Erythroblast (primary cell): ENCODE results near the gene INO80E.

Source experiments
- DNase-seq, 2 experiments: peaks; one replicate each; lab custom pipeline; 2025; lab: John Stamatoyannopoulos, UW
- GATA1 ChIP-seq: IDR thresholded peaks from 2 replicates; pipeline ENCODE4 v1.6.1; 2011; ENCODE audit warnings: low read depth, mild to moderate bottlenecking, control low read depth, low read length, moderate library complexity
- POLR2A ChIP-seq: IDR thresholded peaks from 2 replicates; pipeline ENCODE4 v1.6.1; 2011; ENCODE audit warnings: mild to moderate bottlenecking, low read length

INO80E gene

GRCh38 chr16:29990883-29991570 lies 5.0 kb upstream of the INO80E start:
- DNase-seq: no peak
- TF ChIP-seq POLR2A (no peak), GATA1 (no peak)

- no peak for DNase-seq
Measured at GRCh38 chr16:29991571-29991904, 4.5 kb upstream of the INO80E start.

GRCh38 chr16:29992344-29992967 lies 3.6 kb upstream of the INO80E start:
- TF ChIP-seq GATA1: no peak
- TF ChIP-seq POLR2A: no peak
- no peak for DNase-seq

More at GRCh38 chr16:29991571-29991904, 4.5 kb upstream of the INO80E start:
- TF ChIP-seq POLR2A: no peak
- no peak for TF ChIP-seq GATA1

DNA sequence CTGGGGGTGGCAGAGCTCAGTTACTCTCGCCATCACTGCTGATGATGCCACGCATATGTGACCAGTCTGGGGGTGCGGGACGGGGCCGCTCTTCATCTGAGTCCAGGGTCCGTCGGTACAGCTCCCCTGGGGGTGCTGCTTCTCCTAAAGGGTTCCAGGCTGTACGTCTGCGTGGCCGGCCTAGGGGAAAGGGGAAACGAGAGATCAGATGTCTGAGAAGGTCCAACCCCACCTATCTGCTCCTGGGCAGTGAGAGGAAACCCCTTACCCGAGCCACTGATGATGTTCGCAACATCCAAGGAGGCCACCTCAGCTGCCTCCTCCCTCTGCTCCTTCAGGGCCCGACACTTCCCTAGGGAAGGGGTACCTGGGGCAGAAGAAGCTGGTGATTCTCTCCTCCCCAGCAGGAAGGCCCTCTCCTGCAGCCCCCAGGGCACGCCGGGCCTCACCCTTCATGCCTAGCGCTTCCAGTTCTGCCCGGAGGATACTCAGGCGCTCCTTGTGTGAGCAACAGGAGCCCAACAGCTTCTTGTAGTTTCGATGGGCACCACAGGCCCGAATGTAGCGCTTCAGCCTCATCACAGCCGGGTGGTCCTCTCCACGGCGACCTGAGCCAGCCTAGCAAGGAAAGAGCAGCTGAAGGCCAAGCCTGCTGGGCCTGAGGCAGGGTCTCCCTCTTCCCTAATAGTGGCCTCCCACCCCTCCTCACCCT lies 2.7 kb upstream of the INO80E start:
- DNase-seq: no peak
- TF ChIP-seq POLR2A (no peak), GATA1 (no peak)

DNA sequence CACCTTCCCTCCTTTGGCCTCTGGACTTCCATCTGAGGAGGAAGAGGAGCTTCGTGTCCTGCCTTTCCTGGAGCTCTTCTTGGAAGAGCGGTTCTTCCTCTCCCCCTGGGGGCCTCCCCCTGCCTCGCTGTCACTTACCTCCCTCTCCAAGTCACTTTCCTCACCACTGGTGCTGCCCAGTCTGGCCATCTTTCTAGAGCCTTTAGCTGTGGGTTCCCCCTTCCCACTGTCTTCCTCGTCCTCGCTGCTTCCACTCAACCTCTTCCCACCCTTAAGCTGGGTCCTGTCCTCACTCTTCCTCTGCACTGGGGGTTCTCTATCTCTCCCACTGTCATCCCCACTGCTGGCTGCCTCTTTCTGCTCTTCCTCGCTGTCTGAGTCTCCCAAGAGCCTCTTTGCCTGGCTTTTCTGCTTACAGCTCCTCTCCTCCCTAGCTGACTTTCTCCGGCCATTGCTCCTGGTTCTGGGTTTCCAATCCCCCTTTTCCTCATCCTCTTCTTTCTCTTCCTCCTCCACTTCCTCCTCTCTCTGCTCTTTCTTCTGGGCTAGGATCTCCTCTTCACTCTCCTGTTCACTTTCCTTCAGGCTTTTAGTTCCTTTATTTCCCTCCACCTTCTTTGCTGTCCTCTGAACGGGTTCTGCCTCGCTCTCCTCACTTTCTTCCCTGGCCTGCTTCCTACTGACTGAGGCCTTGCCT lies 2.0 kb upstream of the INO80E start:
- TF ChIP-seq GATA1 (no peak), POLR2A (no peak)
- DNase-seq: no peak

DNA sequence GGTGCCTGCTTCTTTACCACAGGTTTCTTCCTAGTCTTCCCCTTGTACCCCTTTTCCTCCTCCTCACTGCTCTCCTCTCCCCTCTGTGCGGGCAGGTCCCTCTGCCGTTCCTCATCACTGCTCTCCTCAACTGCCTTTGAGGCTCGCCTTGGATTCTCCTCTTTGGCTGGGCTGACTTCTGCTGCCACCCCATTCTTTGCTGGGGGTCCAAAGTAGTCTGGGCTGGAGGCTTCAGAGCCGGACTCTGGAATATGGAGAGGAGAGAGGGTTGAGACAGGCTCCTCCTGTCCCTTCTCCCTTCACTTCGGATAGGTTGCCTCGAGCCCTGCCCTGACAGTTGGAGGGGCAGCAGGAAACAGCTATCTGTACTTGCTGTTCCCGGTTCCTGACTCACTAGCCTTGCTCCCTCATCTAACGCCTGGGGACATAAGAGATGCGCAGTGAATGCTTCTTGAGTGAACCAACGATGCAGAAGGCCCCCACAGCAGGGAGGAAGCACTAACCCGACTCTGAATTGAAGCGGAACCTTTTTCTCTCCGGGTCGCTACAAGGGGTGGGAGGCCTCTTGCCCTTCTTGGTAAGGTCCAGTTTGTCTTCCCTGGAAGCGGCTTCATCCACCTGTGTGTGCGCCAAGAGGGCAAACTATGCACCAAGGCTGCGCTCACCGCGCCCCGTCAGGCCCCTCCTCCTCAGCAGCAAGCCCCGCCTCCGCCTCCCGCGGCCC lies 1.3 kb upstream of the INO80E start:
- no peak for TF ChIP-seq POLR2A
- TF ChIP-seq GATA1: no peak
- no peak for DNase-seq

- TF ChIP-seq POLR2A (no peak), GATA1 (no peak)
- DNase-seq: peak; percentile 92 to 93
Measured at GRCh38 chr16:29995324-29995910, 624 bp upstream of the INO80E start, which contains the start of gene HIRIP3. Gene HIRIP3 (minus strand): TSS chr16:29995617. CDS start chr16:29995605, 12 bp downstream.

GRCh38 chr16:29996766-29997250 lies 767 bp downstream of the INO80E start:
- TF ChIP-seq POLR2A: no peak
- no peak for TF ChIP-seq GATA1
- DNase-seq: no peak

GRCh38 chr16:29999605-30000004 lies 3.6 kb downstream of the INO80E start:
- no peak for DNase-seq

DNA sequence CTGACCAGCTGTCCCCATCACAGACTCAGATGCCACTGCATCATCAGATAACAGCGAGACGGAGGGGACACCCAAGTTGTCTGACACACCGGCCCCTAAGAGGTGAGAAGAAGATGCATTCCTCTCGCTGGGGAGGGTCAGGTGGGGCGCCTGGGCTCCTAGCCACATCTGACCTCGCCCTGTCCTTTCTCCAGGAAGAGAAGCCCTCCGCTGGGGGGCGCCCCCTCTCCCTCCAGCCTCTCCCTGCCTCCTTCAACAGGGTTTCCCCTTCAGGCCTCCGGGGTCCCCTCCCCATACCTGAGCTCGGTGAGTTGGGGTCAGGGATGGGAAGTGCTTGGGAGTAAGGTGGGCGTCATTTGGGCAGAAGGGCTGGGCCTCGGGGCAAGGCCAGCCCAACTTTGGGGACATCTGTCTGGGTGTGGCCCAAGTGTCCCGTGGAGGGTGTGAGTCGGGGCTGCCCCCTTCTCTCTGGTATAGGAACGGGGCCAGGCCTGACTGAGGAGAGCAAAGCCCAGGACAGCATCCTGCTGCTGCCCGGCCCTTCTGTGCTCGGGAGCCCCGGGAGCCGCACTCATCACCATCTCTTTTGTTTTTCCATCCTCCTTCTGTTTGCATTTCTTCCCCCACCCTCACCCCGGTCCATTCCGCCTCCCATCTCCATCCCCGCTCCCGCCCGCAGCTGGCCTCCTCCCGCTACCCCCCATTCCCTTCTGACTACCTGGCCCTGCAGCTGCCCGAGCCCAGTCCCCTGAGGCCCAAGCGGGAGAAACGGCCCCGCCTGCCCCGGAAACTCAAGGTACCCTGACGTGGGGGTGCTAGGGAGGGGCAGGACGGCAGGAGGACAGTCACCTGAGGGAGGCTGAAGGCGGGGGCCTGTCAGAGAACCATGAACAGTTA lies 4.9 kb downstream of the INO80E start:
- no peak for DNase-seq
- TF ChIP-seq POLR2A (no peak), GATA1 (no peak)

More at GRCh38 chr16:29999605-30000004, 3.6 kb downstream of the INO80E start:
- no peak for TF ChIP-seq POLR2A
- no peak for TF ChIP-seq GATA1

- TF ChIP-seq GATA1: no peak
- DNase-seq: no peak
Measured at GRCh38 chr16:30002614-30003346, 6.7 kb downstream of the INO80E start.
